Measurements from ENCODE around the gene ATP6V1F.

The ATP6V1F gene

GRCh38 chr7:128849156-128849515 lies 13.5 kb upstream of the ATP6V1F start:
- no peak for DNase-seq

GRCh38 chr7:128849804-128850490 lies 12.7 kb upstream of the ATP6V1F start:
- no peak for DNase-seq

- DNase-seq, result no peak
These were observed 10.0 kb upstream of the ATP6V1F start for GRCh38 chr7:128852537-128853254.

GRCh38 chr7:128853799-128854198 lies 8.9 kb upstream of the ATP6V1F start:
- no peak for DNase-seq

GRCh38 chr7:128854396-128854795 lies 8.3 kb upstream of the ATP6V1F start:
- DNase-seq, result no peak

GRCh38 chr7:128855559-128855958 lies 7.1 kb upstream of the ATP6V1F start:
- no peak for DNase-seq

- DNase-seq, result no peak
These were observed 6.5 kb upstream of the ATP6V1F start for GRCh38 chr7:128856001-128856718.

- no peak for DNase-seq
These were observed 4.0 kb upstream of the ATP6V1F start for GRCh38 chr7:128858380-128859231.

- DNase-seq, result no peak
These were observed 3.2 kb upstream of the ATP6V1F start for GRCh38 chr7:128859232-128860157.

GRCh38 chr7:128860158-128861073 lies 2.2 kb upstream of the ATP6V1F start:
- DNase-seq, result no peak

- no peak for DNase-seq
These were observed 592 bp upstream of the ATP6V1F start for GRCh38 chr7:128861957-128862570.

- DNase-seq, result peak; percentile 39
These were observed 855 bp downstream of the ATP6V1F start for GRCh38 chr7:128863433-128863989.

- DNase-seq, result no peak
These were observed 2.6 kb downstream of the ATP6V1F start for GRCh38 chr7:128865303-128865702.

GRCh38 chr7:128865996-128866877 lies 3.6 kb downstream of the ATP6V1F start:
- no peak for DNase-seq

GRCh38 chr7:128867241-128867640 lies 4.6 kb downstream of the ATP6V1F start:
- DNase-seq, result no peak

GRCh38 chr7:128867842-128868623 lies 5.4 kb downstream of the ATP6V1F start:
- DNase-seq, result no peak

- no peak for DNase-seq
These were observed 6.0 kb downstream of the ATP6V1F start for GRCh38 chr7:128868624-128869137.
